Measurements from ENCODE around the gene SHC2. TPM values are rescaled to one million over a fixed set of nuclear protein-coding genes. Genes with fewer than 3 reads are reported as not detected.
"Not testable (repeated sequence)": the region's sequence is repeated elsewhere in the genome, so short reads cannot be mapped to it uniquely, and the experiment has no call there.

The SHC2 gene
- total and polyA plus RNA-seq, 2 experiments from 2014 or later, result 2.2 to 4.6 TPM

GRCh38 chr19:380618-381219 is 80.1 kb downstream of the SHC2 start:
- not testable (repeated sequence) for H2AFZ ChIP-seq; H3K4me2 ChIP-seq; H3K4me1 Mint-ChIP-seq; H3K79me2 ChIP-seq (replicated peaks; ENCODE audit: insufficient read depth); H3K27ac ChIP-seq (ENCODE audit: low read depth); H3K4me3 Mint-ChIP-seq; H3K9me2 ChIP-seq (ENCODE audit: insufficient read depth); H3K36me3 Mint-ChIP-seq (ENCODE audit: low read depth); H3K27me3 ChIP-seq (ENCODE audit: insufficient read depth); H4K20me1 ChIP-seq (replicated peaks; ENCODE audit: insufficient read depth); H3K4me1 ChIP-seq (ENCODE audit: insufficient read depth); H3F3A ChIP-seq (replicated peaks; ENCODE audit: low read depth); DNase-seq (ENCODE audit: low spot score); H3K36me3 ChIP-seq (ENCODE audit: insufficient read depth); H3K4me3 ChIP-seq; H3K27ac Mint-ChIP-seq; ATAC-seq
- Mint-ChIP-seq H3K27me3 (ENCODE audit: insufficient read depth, low read depth, poor library complexity) (peaks cover 18% of the 10 kb centered on the region), H3K9me3 (peaks cover 28% of the 10 kb centered on the region)

GRCh38 chr19:379796-380195 is 81.0 kb downstream of the SHC2 start:
- H4K20me1 ChIP-seq (replicated peaks; ENCODE audit: insufficient read depth), result no peaks in the 10 kb centered on the region
- H3K9me2 ChIP-seq (ENCODE audit: insufficient read depth), result no peaks in the 10 kb centered on the region
- no peaks in the 10 kb centered on the region for H3K36me3 ChIP-seq (ENCODE audit: insufficient read depth)
- Mint-ChIP-seq H3K36me3 (ENCODE audit: low read depth) (peaks cover 3% of the 10 kb centered on the region; the same call in 2 of the 3 replicates), H3K9me3 (peaks cover 28% of the 10 kb centered on the region), H3K27ac (no peak overlapping the region), H3K27me3 (ENCODE audit: insufficient read depth, low read depth, poor library complexity) (peaks cover 18% of the 10 kb centered on the region), H3K4me3 (no peak overlapping the region), H3K4me1 (peaks cover 4% of the 10 kb centered on the region; the same call in 1 of the 3 replicates)
- no peak for ATAC-seq
- no peaks in the 10 kb centered on the region for H3K79me2 ChIP-seq (replicated peaks; ENCODE audit: insufficient read depth)
- DNase-seq (ENCODE audit: low spot score), result no peak
- no peak overlapping the region for H3K4me2 ChIP-seq
- H3K4me1 ChIP-seq (ENCODE audit: insufficient read depth), result 0 out of 2 replicates have a peak, but pooled peaks cover 4% of the 10 kb centered on the region
- no peak overlapping the region for H3K27ac ChIP-seq (ENCODE audit: low read depth)
- no peak overlapping the region for H2AFZ ChIP-seq
- H3K27me3 ChIP-seq (ENCODE audit: insufficient read depth), result no peaks in the 10 kb centered on the region
- H3K4me3 ChIP-seq, result no peak overlapping the region
- H3F3A ChIP-seq (replicated peaks; ENCODE audit: low read depth), result no peaks in the 10 kb centered on the region
- TF ChIP-seq CTCF (conservative IDR thresholded peaks at IDR 0.05; ENCODE audit: low read depth in 2 of 2) (no peak), POLR2AphosphoS5 (IDR thresholded peaks at IDR 0.05; ENCODE audit: low read depth) (no peak), ZNF462 (CRISPR knock-in tag; IDR thresholded peaks at IDR 0.05) (no peak), EZH2 (IDR thresholded peaks at IDR 0.05; ENCODE audit: low read depth, unreplicated experiment) (no peak), ZNF331 (CRISPR knock-in tag; IDR thresholded peaks at IDR 0.05; ENCODE audit: low read depth) (no peak), JUNB (IDR thresholded peaks at IDR 0.05; ENCODE audit: unreplicated experiment) (no peak), CREB1 (CRISPR knock-in tag; IDR thresholded peaks at IDR 0.05; ENCODE audit: low read depth) (no peak), REST (IDR thresholded peaks at IDR 0.05; ENCODE audit: unreplicated experiment) (no peak), ZNF114 (CRISPR knock-in tag; IDR thresholded peaks at IDR 0.05) (no peak), NANOG (IDR thresholded peaks at IDR 0.05; ENCODE audit: borderline replicate concordance) (no peak), EZH2phosphoT487 (IDR thresholded peaks at IDR 0.05; ENCODE audit: unreplicated experiment) (no peak)

All from GM23338 (cell line).